MM.1S (cell line): Measurements from ENCODE around the gene KLHL35.

ENCODE experiments used
- DNase-seq: peaks from one replicate; pipeline ENCODE4 v3.0.0-alpha.2; 2015
- H2AFZ ChIP-seq: fragments of 300-600 bp; sonication (generic); 2 replicates; pipeline ENCODE4 v1.6.0; 2016; ENCODE audit warnings: antibody characterized with exemption, low read length
- H3F3A ChIP-seq: fragments of 300-600 bp; sonication (generic); 2 replicates; pipeline ENCODE4 v1.6.1; 2016; ENCODE audit warnings: mild to moderate bottlenecking, antibody characterized with exemption, low read length, moderate library complexity, mixed read lengths; ENCODE audit not compliant: insufficient read depth
- H3K27ac ChIP-seq: fragments of 300-600 bp; sonication (generic); 2 replicates; pipeline ENCODE4 v1.5.1; 2016; ENCODE audit warnings: mild to moderate bottlenecking, low read length
- H3K27me3 ChIP-seq: fragments of 300-600 bp; sonication (generic); replicated peaks from 2 replicates; pipeline ENCODE4 v1.6.0; 2016; ENCODE audit warnings: low read length; ENCODE audit not compliant: insufficient read depth
- H3K36me3 ChIP-seq: fragments of 300-600 bp; sonication (generic); replicated peaks from 2 replicates; pipeline ENCODE4 v1.6.1; 2016; ENCODE audit warnings: mild to moderate bottlenecking, low read length, mixed read lengths; ENCODE audit not compliant: insufficient read depth
- H3K4me1 ChIP-seq: fragments of 300-600 bp; sonication (generic); 2 replicates; pipeline ENCODE4 v1.6.1; 2016; ENCODE audit warnings: low read length, mixed read lengths
- H3K4me2 ChIP-seq: fragments of 300-600 bp; sonication (generic); 2 replicates; pipeline ENCODE4 v1.6.0; 2016; ENCODE audit warnings: low read depth, low read length
- H3K4me3 ChIP-seq: fragments of 300-600 bp; sonication (generic); 2 replicates; pipeline ENCODE4 v1.5.1; 2016; ENCODE audit warnings: low read length, mixed read lengths
- H3K79me2 ChIP-seq: fragments of 300-600 bp; sonication (generic); 2 replicates; pipeline ENCODE4 v1.6.1; 2016; ENCODE audit warnings: mixed run types, low read length, mixed read lengths
- H3K9ac ChIP-seq: fragments of 300-600 bp; sonication (generic); 2 replicates; pipeline ENCODE4 v1.6.1; 2016; ENCODE audit warnings: low read length, mixed read lengths
- H3K9me2 ChIP-seq: fragments of 300-600 bp; sonication (generic); replicated peaks from 2 replicates; pipeline ENCODE4 v1.6.1; 2016; ENCODE audit warnings: mild to moderate bottlenecking, low read length, mixed read lengths; ENCODE audit not compliant: insufficient read depth
- H3K9me3 ChIP-seq: fragments of 300-600 bp; sonication (generic); replicated peaks from 2 replicates; pipeline ENCODE4 v1.6.1; 2016; ENCODE audit warnings: mild to moderate bottlenecking, low read length, mixed read lengths; ENCODE audit not compliant: insufficient read depth
- H4K20me1 ChIP-seq: fragments of 300-600 bp; sonication (generic); 2 replicates; pipeline ENCODE4 v1.6.1; 2016; ENCODE audit warnings: mild to moderate bottlenecking, low read length, moderate library complexity, mixed read lengths; ENCODE audit not compliant: insufficient read depth
- CTCF ChIP-seq: fragments of 300-600 bp; sonication (generic); IDR thresholded peaks from 2 replicates; pipeline ENCODE4 v1.5.1; 2016; ENCODE audit warnings: antibody characterized with exemption, low read length, mixed read lengths
- EZH2 ChIP-seq: fragments of 300-600 bp; sonication (generic); optimal IDR thresholded peaks from 2 replicates; pipeline ENCODE3; 2017; ENCODE audit warnings: low read depth, mild to moderate bottlenecking, antibody characterized with exemption, low read length, mixed read lengths
- EZH2phosphoT487 ChIP-seq: fragments of 300-600 bp; sonication (generic); IDR thresholded peaks from 2 replicates; pipeline ENCODE4 v1.6.1; 2018; ENCODE audit warnings: antibody characterized with exemption, low read length

KLHL35 gene

GRCh38 chr11:75467311-75467710 lies 34.3 kb upstream of the KLHL35 start:
- TF ChIP-seq CTCF (no peak), EZH2 (no peak), EZH2phosphoT487 (no peak)
- H3K4me1 ChIP-seq = no peaks in the 10 kb centered on the region
- H3K27ac ChIP-seq = no peak overlapping the region
- H3K36me3 ChIP-seq = no peaks in the 10 kb centered on the region
- H4K20me1 ChIP-seq = no peaks in the 10 kb centered on the region
- no peak overlapping the region for H2AFZ ChIP-seq
- H3F3A ChIP-seq = no peaks in the 10 kb centered on the region
- H3K4me2 ChIP-seq = no peak overlapping the region
- DNase-seq = no peak
- no peak overlapping the region for H3K9ac ChIP-seq
- no peaks in the 10 kb centered on the region for H3K9me3 ChIP-seq
- H3K27me3 ChIP-seq = peaks cover 21% of the 10 kb centered on the region; the same call in 1 of the 2 replicates
- H3K79me2 ChIP-seq = no peaks in the 10 kb centered on the region
- H3K9me2 ChIP-seq = no peaks in the 10 kb centered on the region
- no peak overlapping the region for H3K4me3 ChIP-seq

GRCh38 chr11:75465701-75466531 lies 32.9 kb upstream of the KLHL35 start:
- H3K9ac ChIP-seq = no peak overlapping the region
- H3K27me3 ChIP-seq = peaks cover 21% of the 10 kb centered on the region; the same call in 1 of the 2 replicates
- H3K79me2 ChIP-seq = no peaks in the 10 kb centered on the region
- no peaks in the 10 kb centered on the region for H3F3A ChIP-seq
- H3K9me2 ChIP-seq = no peaks in the 10 kb centered on the region
- no peaks in the 10 kb centered on the region for H3K4me1 ChIP-seq
- H3K27ac ChIP-seq = no peak overlapping the region
- H3K4me3 ChIP-seq = no peak overlapping the region
- DNase-seq = no peak
- H2AFZ ChIP-seq = no peak overlapping the region
- no peaks in the 10 kb centered on the region for H3K36me3 ChIP-seq
- H3K4me2 ChIP-seq = no peak overlapping the region
- no peaks in the 10 kb centered on the region for H3K9me3 ChIP-seq
- H4K20me1 ChIP-seq = no peaks in the 10 kb centered on the region
- TF ChIP-seq CTCF (no peak), EZH2phosphoT487 (no peak), EZH2 (no peak)

- no peaks in the 10 kb centered on the region for H3F3A ChIP-seq
- no peak overlapping the region for H3K27ac ChIP-seq
Measured at GRCh38 chr11:75463106-75463774, 30.2 kb upstream of the KLHL35 start.

More at GRCh38 chr11:75463106-75463774, 30.2 kb upstream of the KLHL35 start:
- Histone ChIP-seq H3K9me3 (no peaks in the 10 kb centered on the region), H3K9me2 (no peaks in the 10 kb centered on the region), H2AFZ (no peak overlapping the region), H4K20me1 (no peaks in the 10 kb centered on the region), H3K4me3 (no peak overlapping the region), H3K9ac (no peak overlapping the region), H3K4me1 (no peaks in the 10 kb centered on the region), H3K27me3 (peaks cover 7% of the 10 kb centered on the region; the same call in 1 of the 2 replicates), H3K36me3 (no peaks in the 10 kb centered on the region), H3K4me2 (no peak overlapping the region), H3K79me2 (no peaks in the 10 kb centered on the region)
- TF ChIP-seq CTCF (no peak), EZH2phosphoT487 (no peak), EZH2 (no peak)
- no peak for DNase-seq
